ENCODE measurements around the gene TPX2. TPM values are rescaled to one million over a fixed set of nuclear protein-coding genes. Genes with fewer than 3 reads are reported as not detected.
A peak's percentile ranks its signal among the peaks of the same experiment; 100 is the strongest.

The TPX2 gene
- total and polyA plus RNA-seq, 2 of the 8 experiments (the other 6 are each of a cell fraction or from before 2014, with no cell fraction given), result 43.6 to 125 TPM

GRCh38 chr20:31849306-31849930 lies 110.3 kb downstream of the TPX2 start:
- H4K5ac ChIP-seq (ENCODE audit: insufficient read length, low read depth, low read length), result no peak overlapping the region
- H3K23ac ChIP-seq (ENCODE audit: insufficient read length), result no peak overlapping the region
- peaks cover 0 to 14% (median 10%) of the 10 kb centered on the region in 4 experiments; a peak in 5 of 7 replicates for H3K4me1 ChIP-seq (replicated peaks in 1 of 4; ENCODE audit: control insufficient read depth in 3 of 4, insufficient read depth in 4 of 4, low read length in 3 of 4)
- H3K56ac ChIP-seq (replicated peaks; ENCODE audit: insufficient read length, low read depth, low read length), result no peak overlapping the region
- no peaks in the 10 kb centered on the region for H3K36me3 ChIP-seq (ENCODE audit: control insufficient read depth in 2 of 4, insufficient read depth in 4 of 4, low read length in 3 of 4)
- peaks cover 4% of the 10 kb centered on the region for H3K23me2 ChIP-seq (ENCODE audit: low read depth, low read length)
- H3K4me2 ChIP-seq (ENCODE audit: insufficient read depth in 1 of 2, low read depth in 2 of 2, low read length in 2 of 2), result peak overlapping the region; percentile 38 to 42; a peak in 3 of 4 replicates
- no peak overlapping the region for H2AK5ac ChIP-seq (ENCODE audit: low read depth, low read length)
- no peak overlapping the region for H4K91ac ChIP-seq (replicated peaks; ENCODE audit: insufficient read length, low read length)
- H3K18ac ChIP-seq (ENCODE audit: extremely low read depth, low read length), result no peak overlapping the region
- H3K27me3 ChIP-seq (replicated peaks in 1 of 4; ENCODE audit: control insufficient read depth in 3 of 4, extremely low read depth in 1 of 4, insufficient read depth in 3 of 4, low read length in 3 of 4), result peaks cover 5 to 38% (median 25%) of the 10 kb centered on the region in 4 experiments
- DNase-seq (ENCODE audit: low read depth in 1 of 2, low spot score in 2 of 2) (no peak), FAIRE-seq (no peak)
- no peaks in the 10 kb centered on the region for H3K79me2 ChIP-seq (ENCODE audit: control insufficient read depth in 1 of 2, insufficient read depth in 2 of 2, low read length in 2 of 2)
- no peak overlapping the region for H3K27ac ChIP-seq (ENCODE audit: low read depth, low read length)
- no peak overlapping the region for H2BK15ac ChIP-seq (ENCODE audit: low read length)
- no peak overlapping the region for H2BK120ac ChIP-seq (replicated peaks; ENCODE audit: low read depth, low read length)
- no peak overlapping the region for H3K14ac ChIP-seq (ENCODE audit: insufficient read length)
- 0 out of 8 replicates have a peak overlapping the region, but pooled peaks of 1 of the 4 experiments have one; percentile 6 for H3K4me3 ChIP-seq (ENCODE audit: extremely low read depth in 1 of 4, insufficient read depth in 2 of 4, low read depth in 3 of 4, low read length in 4 of 4)
- H3K4ac ChIP-seq (replicated peaks; ENCODE audit: insufficient read length, low read depth, low read length), result peak overlapping the region; percentile 72
- no peak overlapping the region for H2BK20ac ChIP-seq (ENCODE audit: low read length)
- H2AFZ ChIP-seq (ENCODE audit: low read length), result no peak overlapping the region; the same call in 1 of the 2 replicates
- H4K8ac ChIP-seq (ENCODE audit: extremely low read depth, insufficient read depth, low read length), result peak overlapping the region; percentile 7; the same call in 1 of the 2 replicates
- ChIA-PET CTCF (ENCODE audit: partially characterized antibody) (interaction anchor here (0.6 to 8.6 kb wide), 16 partner anchors 11 to 193 kb away, joined by 3 to 111 read pairs (median 6); partner anchors contain the start of gene PDRG1), POLR2A (ENCODE audit: partially characterized antibody) (interaction anchor here (1.2 kb wide), 1 partner anchor 126 kb away, joined by 3 read pairs; no protein-coding TSS in a partner anchor)
- TF ChIP-seq SUZ12 (IDR thresholded peaks at IDR 0.05; ENCODE audit: low read length) (peak; percentile 40; the same call in 1 of the 2 replicates), MAX (IDR thresholded peaks at IDR 0.05) (peak; percentile 88), BRCA1 (IDR thresholded peaks at IDR 0.05; ENCODE audit: low read depth, low read length) (no peak), NRF1 (IDR thresholded peaks at IDR 0.05; ENCODE audit: low read depth, low read length) (no peak), HDAC2 (IDR thresholded peaks at IDR 0.05; ENCODE audit: borderline replicate concordance in 1 of 2, low read depth in 2 of 2, low read length in 2 of 2) (0 out of 4 replicates have a peak, but pooled peaks of 1 of the 2 experiments have one; percentile 28), EZH2 (IDR thresholded peaks at IDR 0.05; ENCODE audit: low read depth, low read length, severe bottlenecking) (peak; percentile 57), RNF2 (IDR thresholded peaks at IDR 0.05; ENCODE audit: borderline replicate concordance, low read depth, low read length, missing control alignments, poor library complexity, severe bottlenecking) (peak; percentile 39)
- TF ChIP-seq, protein P1, sequence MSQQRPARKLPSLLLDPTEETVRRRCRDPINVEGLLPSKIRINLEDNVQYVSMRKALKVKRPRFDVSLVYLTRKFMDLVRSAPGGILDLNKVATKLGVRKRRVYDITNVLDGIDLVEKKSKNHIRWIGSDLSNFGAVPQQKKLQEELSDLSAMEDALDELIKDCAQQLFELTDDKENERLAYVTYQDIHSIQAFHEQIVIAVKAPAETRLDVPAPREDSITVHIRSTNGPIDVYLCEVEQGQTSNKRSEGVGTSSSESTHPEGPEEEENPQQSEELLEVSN (IDR thresholded peaks at IDR 0.05), result peak; percentile 85
- no peaks in the 10 kb centered on the region for H4K20me1 ChIP-seq (replicated peaks in 1 of 2; ENCODE audit: control insufficient read depth in 1 of 2, insufficient read depth in 2 of 2, low read length in 2 of 2)
- 48% methylated on average over 45 of the region's 45 CpGs; no CpG with 5 or more reads in 1 of the 2 experiments for WGBS, 2 experiments (ENCODE audit: extremely low coverage in 1 of 2, insufficient coverage in 1 of 2, insufficient read length in 1 of 2, insufficient replicate concordance in 2 of 2, low coverage in 1 of 2, low lambda C conversion rate in 2 of 2, missing lambda C conversion rate in 1 of 2)
- H3K9ac ChIP-seq (replicated peaks in 1 of 4; ENCODE audit: extremely low read depth in 1 of 4, low read depth in 3 of 4, low read length in 3 of 4), result no peak overlapping the region
- H2BK12ac ChIP-seq (ENCODE audit: low read depth, low read length), result no peak overlapping the region
- no peaks in the 10 kb centered on the region for H3K79me1 ChIP-seq (ENCODE audit: low read depth, low read length)
- no peaks in the 10 kb centered on the region for H3K9me3 ChIP-seq (ENCODE audit: insufficient read depth in 2 of 2, low read depth in 1 of 2, low read length in 1 of 2)
- H2BK5ac ChIP-seq (ENCODE audit: low read depth, low read length), result no peak overlapping the region
